HL-60 (cell line): ENCODE measurements around the gene OR10H4.

ENCODE experiments used
- GABPA ChIP-seq: IDR thresholded peaks from 2 replicates; pipeline ENCODE4 v1.6.1; 2012; ENCODE audit warnings: low read depth
- POLR2AphosphoS5 ChIP-seq: IDR thresholded peaks from 2 replicates; pipeline ENCODE4 v1.6.1; 2012; ENCODE audit warnings: low read depth
- SPI1 ChIP-seq: IDR thresholded peaks from 2 replicates; pipeline ENCODE4 v1.6.1; 2012; ENCODE audit warnings: low read depth, mild to moderate bottlenecking, borderline replicate concordance
- TF ChIP-seq, protein P1 (sequence below): IDR thresholded peaks from one replicate; pipeline ENCODE4 v1.5.1; 2011; ENCODE audit warnings: low read length, control low read depth, inconsistent platforms; ENCODE audit not compliant: insufficient read depth
- TF ChIP-seq, protein P2 (sequence below): IDR thresholded peaks from 2 replicates; pipeline ENCODE4 v1.6.1; 2012; ENCODE audit warnings: low read depth; ENCODE audit not compliant: insufficient replicate concordance

DNA sequence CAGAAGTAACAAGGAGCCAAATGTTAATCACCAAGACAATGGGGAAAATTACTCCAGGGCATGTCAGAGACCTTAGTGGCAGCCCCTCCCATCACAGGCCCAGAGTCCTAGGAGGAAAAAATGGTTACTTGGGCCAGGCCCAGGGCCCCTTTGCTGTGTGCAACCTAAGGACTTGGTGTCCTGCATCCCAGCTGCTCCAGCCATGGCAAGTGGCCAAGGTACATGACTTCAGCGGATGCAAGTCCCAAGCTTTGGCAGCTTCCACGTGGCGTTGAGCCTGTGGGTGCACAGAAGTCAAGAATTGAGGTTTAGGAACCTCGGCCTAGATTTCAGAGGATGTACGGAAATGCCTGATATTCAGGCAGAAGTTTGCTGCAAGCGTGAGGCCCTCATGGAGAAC lies 46.7 kb downstream of the OR10H4 start:
- TF ChIP-seq, protein P1, sequence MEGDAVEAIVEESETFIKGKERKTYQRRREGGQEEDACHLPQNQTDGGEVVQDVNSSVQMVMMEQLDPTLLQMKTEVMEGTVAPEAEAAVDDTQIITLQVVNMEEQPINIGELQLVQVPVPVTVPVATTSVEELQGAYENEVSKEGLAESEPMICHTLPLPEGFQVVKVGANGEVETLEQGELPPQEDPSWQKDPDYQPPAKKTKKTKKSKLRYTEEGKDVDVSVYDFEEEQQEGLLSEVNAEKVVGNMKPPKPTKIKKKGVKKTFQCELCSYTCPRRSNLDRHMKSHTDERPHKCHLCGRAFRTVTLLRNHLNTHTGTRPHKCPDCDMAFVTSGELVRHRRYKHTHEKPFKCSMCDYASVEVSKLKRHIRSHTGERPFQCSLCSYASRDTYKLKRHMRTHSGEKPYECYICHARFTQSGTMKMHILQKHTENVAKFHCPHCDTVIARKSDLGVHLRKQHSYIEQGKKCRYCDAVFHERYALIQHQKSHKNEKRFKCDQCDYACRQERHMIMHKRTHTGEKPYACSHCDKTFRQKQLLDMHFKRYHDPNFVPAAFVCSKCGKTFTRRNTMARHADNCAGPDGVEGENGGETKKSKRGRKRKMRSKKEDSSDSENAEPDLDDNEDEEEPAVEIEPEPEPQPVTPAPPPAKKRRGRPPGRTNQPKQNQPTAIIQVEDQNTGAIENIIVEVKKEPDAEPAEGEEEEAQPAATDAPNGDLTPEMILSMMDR, result no peak
- TF ChIP-seq, protein P2, sequence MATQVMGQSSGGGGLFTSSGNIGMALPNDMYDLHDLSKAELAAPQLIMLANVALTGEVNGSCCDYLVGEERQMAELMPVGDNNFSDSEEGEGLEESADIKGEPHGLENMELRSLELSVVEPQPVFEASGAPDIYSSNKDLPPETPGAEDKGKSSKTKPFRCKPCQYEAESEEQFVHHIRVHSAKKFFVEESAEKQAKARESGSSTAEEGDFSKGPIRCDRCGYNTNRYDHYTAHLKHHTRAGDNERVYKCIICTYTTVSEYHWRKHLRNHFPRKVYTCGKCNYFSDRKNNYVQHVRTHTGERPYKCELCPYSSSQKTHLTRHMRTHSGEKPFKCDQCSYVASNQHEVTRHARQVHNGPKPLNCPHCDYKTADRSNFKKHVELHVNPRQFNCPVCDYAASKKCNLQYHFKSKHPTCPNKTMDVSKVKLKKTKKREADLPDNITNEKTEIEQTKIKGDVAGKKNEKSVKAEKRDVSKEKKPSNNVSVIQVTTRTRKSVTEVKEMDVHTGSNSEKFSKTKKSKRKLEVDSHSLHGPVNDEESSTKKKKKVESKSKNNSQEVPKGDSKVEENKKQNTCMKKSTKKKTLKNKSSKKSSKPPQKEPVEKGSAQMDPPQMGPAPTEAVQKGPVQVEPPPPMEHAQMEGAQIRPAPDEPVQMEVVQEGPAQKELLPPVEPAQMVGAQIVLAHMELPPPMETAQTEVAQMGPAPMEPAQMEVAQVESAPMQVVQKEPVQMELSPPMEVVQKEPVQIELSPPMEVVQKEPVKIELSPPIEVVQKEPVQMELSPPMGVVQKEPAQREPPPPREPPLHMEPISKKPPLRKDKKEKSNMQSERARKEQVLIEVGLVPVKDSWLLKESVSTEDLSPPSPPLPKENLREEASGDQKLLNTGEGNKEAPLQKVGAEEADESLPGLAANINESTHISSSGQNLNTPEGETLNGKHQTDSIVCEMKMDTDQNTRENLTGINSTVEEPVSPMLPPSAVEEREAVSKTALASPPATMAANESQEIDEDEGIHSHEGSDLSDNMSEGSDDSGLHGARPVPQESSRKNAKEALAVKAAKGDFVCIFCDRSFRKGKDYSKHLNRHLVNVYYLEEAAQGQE, result no peak
- TF ChIP-seq POLR2AphosphoS5 (no peak), SPI1 (no peak), GABPA (no peak)
